Common myeloid progenitor, CD34-positive (primary cell): Measurements from ENCODE around the gene EXOG.

ENCODE experiments used
- CTCF ChIA-PET: fragments of 350-600 bp; sonication (Branson Sonifier 250); formaldehyde crosslinking; loops from one replicate; lab custom pipeline; 2021; ENCODE audit warnings: antibody characterized with exemption; lab: Charles Lee
- POLR2A ChIA-PET: fragments of 350-600 bp; sonication (Branson Sonifier 250); formaldehyde crosslinking; loops from one replicate; lab custom pipeline; 2021; ENCODE audit warnings: antibody characterized with exemption; lab: Charles Lee
- DNase-seq, 3 donors: peaks; one replicate each; pipeline versions ENCODE4 v3.0.0 to v3.0.0-alpha.2; 2013
- H3K27ac ChIP-seq, 2 experiments: 1 replicate in 1 of 2; 2 replicates in 1 of 2; pipeline ENCODE4 v1.7.0; 2013; ENCODE audit warnings: inconsistent platforms in 2 of 2, low read length in 2 of 2, mild to moderate bottlenecking in 2 of 2, low read depth in 1 of 2, moderate library complexity in 1 of 2; ENCODE audit not compliant: severe bottlenecking in 2 of 2, insufficient read depth in 1 of 2, poor library complexity in 1 of 2
- H3K27me3 ChIP-seq, 5 experiments: replicated peaks in 2 of 5; 1 replicate in 3 of 5; 2 replicates in 2 of 5; pipeline versions ENCODE4 v1.6.1 to v1.7.0; 2013; ENCODE audit warnings: low read length in 4 of 5, mild to moderate bottlenecking in 2 of 5, moderate library complexity in 2 of 5, inconsistent platforms in 1 of 5; ENCODE audit not compliant: insufficient read depth in 5 of 5, control insufficient read depth in 4 of 5
- H3K36me3 ChIP-seq, 4 experiments: 1 replicate in 2 of 4; 2 replicates in 2 of 4; pipeline versions ENCODE4 v1.6.1 to v1.7.0; 2013; ENCODE audit warnings: low read length in 3 of 4, control low read depth in 1 of 4, mild to moderate bottlenecking in 1 of 4; ENCODE audit not compliant: control insufficient read depth in 4 of 4, insufficient read depth in 4 of 4
- H3K4me1 ChIP-seq, 4 experiments: 1 replicate in 3 of 4; 2 replicates in 1 of 4; pipeline versions ENCODE4 v1.6.1 to v1.7.1; 2013; ENCODE audit warnings: low read length in 3 of 4, mild to moderate bottlenecking in 3 of 4, control low read depth in 1 of 4, inconsistent platforms in 1 of 4, moderate library complexity in 1 of 4; ENCODE audit not compliant: control insufficient read depth in 4 of 4, insufficient read depth in 4 of 4; ENCODE audit errors: control extremely low read depth in 1 of 4
- H3K4me3 ChIP-seq, 7 experiments: 1 replicate in 4 of 7; 2 replicates in 3 of 7; pipeline versions ENCODE4 v1.5.1 to v1.7.0; 2013; ENCODE audit warnings: mild to moderate bottlenecking in 7 of 7, low read length in 6 of 7, moderate library complexity in 6 of 7, inconsistent platforms in 2 of 7, low read depth in 2 of 7, control low read depth in 1 of 7; ENCODE audit not compliant: insufficient read depth in 4 of 7, control insufficient read depth in 1 of 7; ENCODE audit errors: extremely low read depth in 1 of 7
- H3K9me3 ChIP-seq, 5 experiments: 1 replicate in 4 of 5; 2 replicates in 1 of 5; pipeline versions ENCODE4 v1.6.1 to v1.7.1; 2013; ENCODE audit warnings: low read length in 4 of 5, mild to moderate bottlenecking in 2 of 5, inconsistent platforms in 1 of 5, low read depth in 1 of 5, moderate library complexity in 1 of 5; ENCODE audit not compliant: control insufficient read depth in 4 of 5, insufficient read depth in 2 of 5; ENCODE audit errors: control extremely low read depth in 1 of 5
- WGBS: methylation state at CpG from one replicate; pipeline ENCODE4 v1.1.5; 2013; ENCODE audit not compliant: insufficient coverage; 5-methylcytosine and 5-hydroxymethylcytosine counted together

The EXOG gene

DNA sequence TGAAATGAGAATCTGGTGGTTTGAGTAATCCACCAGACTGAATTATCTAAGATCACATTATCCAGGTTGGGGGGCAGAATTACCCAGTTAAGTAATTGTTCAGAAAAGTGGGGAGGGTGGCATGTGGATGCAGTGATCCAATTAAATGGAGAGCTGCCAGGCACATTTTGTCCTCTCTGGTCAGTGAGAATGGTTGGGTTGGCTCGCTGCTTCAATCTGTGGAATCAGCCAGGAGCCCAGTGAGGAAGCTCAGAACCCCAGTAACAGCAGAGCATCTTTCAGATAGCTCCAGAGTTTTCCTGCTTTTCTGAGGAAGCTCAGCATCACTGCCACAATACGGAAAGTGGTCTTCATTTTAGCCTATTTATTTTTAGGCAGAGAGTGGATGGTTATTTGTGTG is 6.4 kb upstream of the EXOG start:
- Histone ChIP-seq H3K36me3 (peaks cover 0 to 2% (median 0%) of the 10 kb centered on the region in 4 experiments), H3K27me3 (no peaks in the 10 kb centered on the region), H3K27ac (no peak overlapping the region), H3K4me3 (no peak overlapping the region), H3K4me1 (peaks cover 0 to 2% (median 0%) of the 10 kb centered on the region in 4 experiments), H3K9me3 (no peaks in the 10 kb centered on the region)
- no peak for DNase-seq
- ChIA-PET CTCF (interaction anchor here (1.0 to 2.6 kb wide), 3 partner anchors 10 to 143 kb away, joined by 3 to 13 read pairs (median 8); partner anchors contain the start of gene XYLB), POLR2A (no interaction called here)
- WGBS, result 100% methylated on average over 1 of the region's 2 CpGs

DNA sequence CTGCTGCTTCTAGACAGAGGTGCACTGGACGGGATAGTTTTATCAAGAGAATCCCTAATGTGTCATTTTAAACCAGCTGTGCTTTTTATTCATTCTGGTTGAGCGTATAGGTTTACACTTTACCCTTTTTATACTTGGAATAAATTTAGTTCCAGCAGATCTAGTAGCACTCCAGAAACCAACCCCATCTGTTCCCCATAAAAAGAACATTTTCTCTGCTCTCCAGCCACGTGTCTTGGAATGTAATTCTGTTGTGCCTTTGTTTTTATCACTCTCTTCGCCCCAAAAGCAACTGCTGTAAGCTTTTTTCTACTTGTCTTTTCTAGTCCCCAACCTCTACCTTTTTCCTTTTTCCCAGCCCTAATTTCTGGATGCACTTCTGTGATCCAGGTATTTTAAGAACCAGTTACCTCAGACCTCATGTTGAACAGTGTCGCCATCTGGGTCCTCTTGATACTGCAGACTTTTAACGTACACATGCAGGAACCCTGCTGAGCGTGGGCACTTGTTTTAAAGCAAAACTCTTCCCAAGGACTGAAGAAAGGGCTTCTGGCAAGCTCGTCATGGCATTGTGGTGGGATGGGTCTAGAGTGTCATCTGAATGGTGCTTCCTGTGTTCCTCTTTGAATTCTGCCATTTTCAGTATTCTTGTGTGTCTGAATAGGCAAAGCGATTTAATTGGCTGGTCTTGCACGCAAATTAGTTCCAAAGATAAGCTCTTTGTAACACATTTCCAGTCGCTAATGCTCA is 5.7 kb upstream of the EXOG start:
- CTCF ChIA-PET, result interaction anchor here (2.5 to 2.6 kb wide), 2 partner anchors 11 to 31 kb away, joined by 8 to 13 read pairs; no protein-coding TSS in a partner anchor

DNA sequence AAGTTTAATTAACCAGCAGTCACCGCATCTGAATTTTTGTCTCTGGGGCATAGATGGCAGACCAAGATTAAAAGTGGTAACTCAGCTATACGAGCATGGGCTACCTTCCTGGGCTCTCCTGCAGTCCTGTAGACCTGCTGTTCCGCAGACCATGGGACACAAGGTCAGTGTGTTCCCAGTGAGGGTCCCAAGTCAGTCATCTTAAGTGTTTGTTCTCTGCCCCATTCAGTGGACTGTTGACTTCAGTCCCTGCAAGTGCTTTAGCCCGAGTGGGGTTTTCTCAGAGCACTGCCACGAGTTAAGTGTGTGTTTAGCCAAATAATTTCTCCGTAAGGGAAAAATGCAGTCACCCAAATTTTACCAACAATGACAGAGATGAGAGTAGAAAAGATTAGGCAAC is 4.9 kb upstream of the EXOG start:
- Histone ChIP-seq H3K27ac (no peak overlapping the region), H3K9me3 (no peaks in the 10 kb centered on the region), H3K4me1 (no peaks in the 10 kb centered on the region), H3K27me3 (no peaks in the 10 kb centered on the region), H3K36me3 (no peaks in the 10 kb centered on the region), H3K4me3 (no peak overlapping the region)
- WGBS, result 98% methylated on average over 6 of the region's 6 CpGs
- CTCF ChIA-PET, result interaction anchor here (1.5 to 2.6 kb wide), 3 partner anchors 11 to 144 kb away, joined by 4 to 13 read pairs (median 8); partner anchors contain the start of gene XYLB
- POLR2A ChIA-PET, result no interaction called here
- no peak for DNase-seq

More for the DNA sequence above, 5.7 kb upstream of the EXOG start:
- no peak overlapping the region for H3K4me3 ChIP-seq
- POLR2A ChIA-PET, result no interaction called here
- no peak for DNase-seq
- H3K36me3 ChIP-seq, result peaks cover 0 to 2% (median 0%) of the 10 kb centered on the region in 4 experiments
- H3K27ac ChIP-seq, result no peak overlapping the region
- H3K9me3 ChIP-seq, result no peaks in the 10 kb centered on the region
- no peaks in the 10 kb centered on the region for H3K27me3 ChIP-seq
- WGBS, result 97% methylated on average over 6 of the region's 11 CpGs
- H3K4me1 ChIP-seq, result no peaks in the 10 kb centered on the region

DNA sequence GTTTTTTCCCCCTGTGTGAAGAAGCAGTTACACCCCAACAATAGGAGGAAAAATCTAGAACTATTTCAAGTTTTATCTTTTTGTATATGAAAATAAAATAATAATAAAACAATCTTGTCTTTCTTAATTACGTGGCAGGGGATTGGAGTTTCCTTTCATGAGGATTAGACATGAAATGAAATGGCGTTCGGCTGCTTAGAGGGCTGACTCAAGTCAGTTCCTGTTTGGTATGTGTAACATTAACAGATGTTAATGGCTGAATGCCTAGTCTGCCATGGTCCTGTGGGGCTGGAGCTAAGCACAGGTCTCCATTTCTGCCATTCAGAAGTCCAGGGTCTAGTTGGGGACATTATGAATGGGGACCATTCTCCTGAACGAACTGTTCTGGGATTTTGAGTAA is 3.1 kb upstream of the EXOG start:
- 100% methylated on average over 3 of the region's 4 CpGs for WGBS
- no peak for DNase-seq
- CTCF ChIA-PET, result interaction anchor here (0.9 to 1.9 kb wide), 6 partner anchors 14 to 351 kb away, joined by 3 to 6 read pairs (median 4); partner anchors contain the start of gene XYLB

DNA sequence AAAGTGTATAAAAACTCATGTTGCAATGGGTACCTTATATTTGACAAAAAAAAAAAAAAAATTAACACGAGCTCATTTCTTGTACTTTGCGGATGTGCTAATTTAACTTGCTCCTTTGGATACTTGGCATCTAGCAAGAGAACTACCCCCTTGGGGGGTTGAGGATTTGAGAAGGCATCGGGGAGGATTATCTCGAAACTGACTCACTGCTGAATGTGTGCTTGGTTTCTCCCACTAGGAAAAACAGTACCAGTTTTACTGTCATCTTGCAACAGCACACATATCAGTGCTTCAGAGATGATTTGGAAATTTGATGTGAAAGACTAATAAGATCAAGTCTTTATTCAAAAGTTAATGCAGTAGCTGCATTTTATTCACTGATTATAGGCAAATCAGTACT is 891 bp downstream of the EXOG start:
- H3K27me3 ChIP-seq, result no peaks in the 10 kb centered on the region
- H3K27ac ChIP-seq, result peak overlapping the region in 1 of 2 experiments; percentile 72
- ChIA-PET POLR2A (no interaction called here), CTCF (interaction anchor here (0.6 to 2.1 kb wide), 9 partner anchors 10 to 337 kb away, joined by 3 to 11 read pairs (median 3); no protein-coding TSS in a partner anchor)
- peak overlapping the region in 5 of 7 experiments; percentile 83 to 98 (median 87) for H3K4me3 ChIP-seq
- H3K36me3 ChIP-seq, result peaks cover 4 to 12% (median 8%) of the 10 kb centered on the region in 4 experiments
- peaks cover 0 to 10% (median 6%) of the 10 kb centered on the region in 4 experiments for H3K4me1 ChIP-seq
- no peak for DNase-seq
- H3K9me3 ChIP-seq, result no peaks in the 10 kb centered on the region
- WGBS, result no CpG with 5 or more reads among the region's 4 CpGs

More for the DNA sequence above, 3.1 kb upstream of the EXOG start:
- H3K4me3 ChIP-seq, result no peak overlapping the region
- no peak overlapping the region for H3K27ac ChIP-seq
- no peaks in the 10 kb centered on the region for H3K36me3 ChIP-seq
- H3K27me3 ChIP-seq, result no peaks in the 10 kb centered on the region
- peaks cover 0 to 10% (median 6%) of the 10 kb centered on the region in 4 experiments for H3K4me1 ChIP-seq
- H3K9me3 ChIP-seq, result no peaks in the 10 kb centered on the region
- POLR2A ChIA-PET, result no interaction called here

DNA sequence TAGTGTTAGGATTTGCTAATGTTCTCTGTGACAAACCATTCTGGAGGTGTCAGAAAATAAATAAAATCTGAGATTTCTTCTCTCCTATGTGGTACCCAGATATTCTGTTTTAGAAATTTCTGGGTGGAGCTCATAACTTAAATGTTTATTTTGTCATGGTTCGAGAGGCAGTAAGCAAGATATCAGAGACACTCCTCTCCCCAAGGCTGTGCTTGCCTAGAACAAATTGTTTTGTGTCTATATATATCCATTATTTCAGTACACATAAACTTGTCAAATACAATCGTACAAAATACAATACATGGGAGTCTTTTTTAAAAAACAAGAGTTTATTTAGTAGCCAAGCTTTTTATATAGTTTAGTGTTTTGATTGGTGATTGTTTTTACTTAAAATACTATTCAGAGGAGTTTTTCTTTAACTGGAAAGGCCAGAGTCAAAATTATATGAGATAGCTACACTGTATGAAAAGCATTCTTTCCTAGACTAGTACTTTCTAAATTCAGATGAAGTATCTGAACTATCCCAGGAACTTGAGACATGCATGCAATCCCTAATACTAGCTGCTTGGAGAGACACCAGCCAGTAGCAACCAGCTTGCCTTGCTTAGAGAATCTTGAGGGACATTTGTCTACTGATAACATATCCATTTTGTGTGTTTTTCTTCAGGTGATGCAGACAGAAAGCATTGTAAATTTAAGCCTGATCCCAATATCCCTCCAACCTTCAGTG is 4.7 kb downstream of the EXOG start:
- no peaks in the 10 kb centered on the region for H3K27me3 ChIP-seq
- CTCF ChIA-PET, result interaction anchor here (0.7 kb wide), 1 partner anchor 529 kb away, joined by 3 read pairs; no protein-coding TSS in a partner anchor
- no peak overlapping the region for H3K4me3 ChIP-seq
- peaks cover 7 to 26% (median 18%) of the 10 kb centered on the region in 4 experiments for H3K36me3 ChIP-seq
- no peak for DNase-seq
- no CpG with 5 or more reads among the region's 2 CpGs for WGBS
- no peaks in the 10 kb centered on the region for H3K9me3 ChIP-seq
- peaks cover 0 to 10% (median 6%) of the 10 kb centered on the region in 4 experiments for H3K4me1 ChIP-seq
- POLR2A ChIA-PET, result no interaction called here
- no peak overlapping the region for H3K27ac ChIP-seq
